Hepatocyte (in vitro differentiated cells): ENCODE results near the gene ZNF547. TPM values are rescaled to one million over a fixed set of nuclear protein-coding genes. Genes with fewer than 3 reads are reported as not detected.
"Not testable (repeated sequence)": the region's sequence is repeated elsewhere in the genome, so short reads cannot be mapped to it uniquely, and the experiment has no call there.

Experiments
- DNase-seq: peaks from one replicate; pipeline ENCODE4 v3.0.0-alpha.2; 2016; ENCODE audit warnings: low spot score
- H2AFZ ChIP-seq: fragments of 200-600 bp; sonication (generic); 2 replicates; pipeline ENCODE4 v1.6.0; 2016; ENCODE audit warnings: antibody characterized with exemption, mild to moderate bottlenecking
- H3K27ac ChIP-seq: fragments of 200-600 bp; sonication (generic); 2 replicates; pipeline ENCODE4 v1.5.1; 2016; ENCODE audit warnings: mild to moderate bottlenecking
- H3K27me3 ChIP-seq: fragments of 200-600 bp; sonication (generic); 2 replicates; pipeline ENCODE4 v1.6.1; 2016
- H3K36me3 ChIP-seq: fragments of 200-600 bp; sonication (generic); replicated peaks from 2 replicates; pipeline ENCODE4 v1.5.1; 2016; ENCODE audit warnings: low read depth; ENCODE audit not compliant: insufficient read depth
- H3K4me1 ChIP-seq: fragments of 200-600 bp; sonication (generic); 2 replicates; pipeline ENCODE4 v1.5.1; 2016; ENCODE audit warnings: mild to moderate bottlenecking, moderate library complexity; ENCODE audit not compliant: insufficient read depth
- H3K4me2 ChIP-seq: fragments of 200-600 bp; sonication (generic); 2 replicates; pipeline ENCODE4 v1.6.0; 2016
- H3K4me3 ChIP-seq: fragments of 200-600 bp; sonication (generic); 2 replicates; pipeline ENCODE4 v1.5.1; 2016; ENCODE audit warnings: mild to moderate bottlenecking
- H3K79me2 ChIP-seq: fragments of 200-600 bp; sonication (generic); 2 replicates; pipeline ENCODE4 v1.6.0; 2017; ENCODE audit warnings: mild to moderate bottlenecking
- H3K9me2 ChIP-seq: fragments of 200-600 bp; sonication (generic); replicated peaks from 2 replicates; pipeline ENCODE4 v1.6.0; 2017; ENCODE audit warnings: mild to moderate bottlenecking; ENCODE audit not compliant: insufficient read depth
- H3K9me3 ChIP-seq: fragments of 200-600 bp; sonication (generic); 2 replicates; pipeline ENCODE4 v1.5.1; 2016; ENCODE audit warnings: low read depth, mild to moderate bottlenecking
- H4K20me1 ChIP-seq: fragments of 200-600 bp; sonication (generic); 2 replicates; pipeline ENCODE4 v1.6.0; 2016; ENCODE audit warnings: mild to moderate bottlenecking; ENCODE audit not compliant: insufficient read depth, poor library complexity, severe bottlenecking
- EZH2 ChIP-seq: fragments of 200-600 bp; sonication (generic); IDR thresholded peaks from 2 replicates; pipeline ENCODE4 v1.6.1; 2016; ENCODE audit warnings: antibody characterized with exemption, mild to moderate bottlenecking, borderline replicate concordance
- EZH2phosphoT487 ChIP-seq: fragments of 200-600 bp; sonication (generic); IDR thresholded peaks from one replicate; pipeline ENCODE4 v1.6.1; 2018; ENCODE audit warnings: antibody characterized with exemption, mild to moderate bottlenecking, low read depth, moderate library complexity; ENCODE audit not compliant: unreplicated experiment, severe bottlenecking
- WGBS: methylation state at CpG from one replicate; pipeline ENCODE4 v1.1.6; 2016; ENCODE audit warnings: low lambda C conversion rate; ENCODE audit errors: missing lambda C conversion rate; 5-methylcytosine and 5-hydroxymethylcytosine counted together
- polyA plus RNA-seq: library from polyadenylated mRNA; unstranded; fragments of >200 nt; fragmentation: Nextera tagmentation; extraction: Ambion mirVana; gene quantifications from 2 replicates; pipeline ENCODE4 v1.2.1, GENCODE V29; 2016
- total RNA-seq: library from RNA; depleted of rRNA; stranded (reverse); fragments of >200 nt; gene quantifications from 2 replicates; pipeline ENCODE4 v1.2.3, GENCODE V29; 2014
- TF ChIP-seq, protein P1 (sequence below): fragments of 200-600 bp; sonication (generic); IDR thresholded peaks from 2 replicates; pipeline ENCODE4 v1.5.1; 2016; ENCODE audit warnings: antibody characterized with exemption, mild to moderate bottlenecking; ENCODE audit not compliant: poor library complexity

ZNF547 gene
- total and polyA plus RNA-seq, 2 experiments from 2014 or later, result 1.8 to 5.2 TPM

DNA sequence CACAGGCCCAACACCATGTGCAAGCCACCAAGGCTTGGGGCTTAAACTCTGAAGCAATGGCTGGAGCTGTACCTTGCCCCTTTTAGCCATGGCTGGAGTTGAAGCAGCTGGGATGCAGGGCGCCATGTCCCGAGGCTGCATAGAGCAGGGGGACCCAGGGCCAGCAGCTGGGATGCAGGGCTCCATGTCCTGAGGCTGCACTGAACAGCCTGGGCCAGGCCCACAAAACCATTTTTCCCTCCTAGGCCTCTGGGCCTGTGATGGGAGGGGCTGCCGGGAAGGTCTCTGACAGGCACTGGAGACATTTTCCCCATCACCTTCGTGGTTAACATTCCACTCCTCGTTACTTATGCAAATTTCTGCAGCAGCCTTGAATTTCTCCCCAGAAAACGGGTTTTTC is 10.8 kb downstream of the ZNF547 start:
- Histone ChIP-seq H2AFZ (no peak overlapping the region), H3K9me3 (no peaks in the 10 kb centered on the region), H3K79me2 (no peaks in the 10 kb centered on the region), H3K9me2 (no peaks in the 10 kb centered on the region), H3K36me3 (no peaks in the 10 kb centered on the region), H3K27ac (no peak overlapping the region), H3K4me3 (no peak overlapping the region), H4K20me1 (no peaks in the 10 kb centered on the region), H3K27me3 (no peaks in the 10 kb centered on the region), H3K4me1 (no peaks in the 10 kb centered on the region), H3K4me2 (no peak overlapping the region)
- DNase-seq, result no peak
- 98% methylated on average over 6 of the region's 6 CpGs for WGBS
- TF ChIP-seq, protein P1, sequence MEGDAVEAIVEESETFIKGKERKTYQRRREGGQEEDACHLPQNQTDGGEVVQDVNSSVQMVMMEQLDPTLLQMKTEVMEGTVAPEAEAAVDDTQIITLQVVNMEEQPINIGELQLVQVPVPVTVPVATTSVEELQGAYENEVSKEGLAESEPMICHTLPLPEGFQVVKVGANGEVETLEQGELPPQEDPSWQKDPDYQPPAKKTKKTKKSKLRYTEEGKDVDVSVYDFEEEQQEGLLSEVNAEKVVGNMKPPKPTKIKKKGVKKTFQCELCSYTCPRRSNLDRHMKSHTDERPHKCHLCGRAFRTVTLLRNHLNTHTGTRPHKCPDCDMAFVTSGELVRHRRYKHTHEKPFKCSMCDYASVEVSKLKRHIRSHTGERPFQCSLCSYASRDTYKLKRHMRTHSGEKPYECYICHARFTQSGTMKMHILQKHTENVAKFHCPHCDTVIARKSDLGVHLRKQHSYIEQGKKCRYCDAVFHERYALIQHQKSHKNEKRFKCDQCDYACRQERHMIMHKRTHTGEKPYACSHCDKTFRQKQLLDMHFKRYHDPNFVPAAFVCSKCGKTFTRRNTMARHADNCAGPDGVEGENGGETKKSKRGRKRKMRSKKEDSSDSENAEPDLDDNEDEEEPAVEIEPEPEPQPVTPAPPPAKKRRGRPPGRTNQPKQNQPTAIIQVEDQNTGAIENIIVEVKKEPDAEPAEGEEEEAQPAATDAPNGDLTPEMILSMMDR, result no peak
- no peak for TF ChIP-seq EZH2
- no peak for TF ChIP-seq EZH2phosphoT487

DNA sequence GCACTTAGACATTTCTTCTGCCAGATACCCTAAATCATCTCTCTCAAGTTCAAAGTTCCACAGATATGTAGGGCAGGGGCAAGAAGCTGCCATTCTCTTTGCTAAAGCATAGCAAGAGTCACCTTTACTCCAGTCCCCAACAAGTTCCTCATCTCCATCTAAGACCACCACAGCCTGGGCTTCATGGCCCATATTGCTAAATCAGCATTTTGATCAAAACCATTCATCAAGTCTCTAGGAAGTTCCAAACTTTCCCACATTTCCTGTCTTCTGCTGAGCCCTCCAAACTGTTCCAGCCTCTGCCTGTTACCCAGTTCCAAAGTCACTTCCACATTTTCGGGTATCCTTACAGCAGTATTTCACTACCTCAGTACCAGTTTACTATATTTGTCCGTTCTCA is 11.3 kb downstream of the ZNF547 start:
- H3K79me2 ChIP-seq, H3K27me3 ChIP-seq, H2AFZ ChIP-seq, H3K9me2 ChIP-seq, H3K9me3 ChIP-seq, H3K36me3 ChIP-seq, H4K20me1 ChIP-seq, DNase-seq, H3K27ac ChIP-seq, H3K4me3 ChIP-seq, H3K4me1 ChIP-seq, H3K4me2 ChIP-seq: not testable (repeated sequence)
- 98% methylated on average over 2 of the region's 2 CpGs for WGBS

DNA sequence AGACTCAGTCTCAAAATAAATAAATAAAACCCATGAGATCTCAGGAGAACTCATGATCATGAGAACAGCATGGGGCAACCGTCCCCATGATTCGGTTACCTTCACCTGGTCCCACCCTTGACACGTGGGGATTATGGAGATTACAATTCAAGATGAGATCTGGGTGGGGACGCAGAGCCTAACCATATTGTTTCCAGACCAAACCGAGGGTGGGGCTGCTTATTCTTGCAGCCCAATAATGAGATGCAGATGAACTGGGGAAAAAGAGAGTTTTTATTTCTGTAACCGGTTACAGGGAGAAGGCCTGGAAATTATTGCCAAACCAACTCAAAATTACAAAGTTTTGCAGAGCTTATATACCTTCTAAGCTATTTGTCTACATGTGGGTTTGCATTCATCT is 12.8 kb downstream of the ZNF547 start:
- Histone ChIP-seq H4K20me1 (no peaks in the 10 kb centered on the region), H3K4me2 (no peak overlapping the region), H3K79me2 (no peaks in the 10 kb centered on the region), H3K4me3 (no peak overlapping the region), H3K9me3 (no peaks in the 10 kb centered on the region), H3K27me3 (no peaks in the 10 kb centered on the region), H3K4me1 (no peaks in the 10 kb centered on the region), H2AFZ (no peak overlapping the region), H3K27ac (no peak overlapping the region), H3K9me2 (no peaks in the 10 kb centered on the region), H3K36me3 (no peaks in the 10 kb centered on the region)
- TF ChIP-seq EZH2, result no peak
- no peak for TF ChIP-seq EZH2phosphoT487
- TF ChIP-seq, protein P1, result no peak
- 94% methylated on average over 6 of the region's 6 CpGs for WGBS
- DNase-seq, result no peak

DNA sequence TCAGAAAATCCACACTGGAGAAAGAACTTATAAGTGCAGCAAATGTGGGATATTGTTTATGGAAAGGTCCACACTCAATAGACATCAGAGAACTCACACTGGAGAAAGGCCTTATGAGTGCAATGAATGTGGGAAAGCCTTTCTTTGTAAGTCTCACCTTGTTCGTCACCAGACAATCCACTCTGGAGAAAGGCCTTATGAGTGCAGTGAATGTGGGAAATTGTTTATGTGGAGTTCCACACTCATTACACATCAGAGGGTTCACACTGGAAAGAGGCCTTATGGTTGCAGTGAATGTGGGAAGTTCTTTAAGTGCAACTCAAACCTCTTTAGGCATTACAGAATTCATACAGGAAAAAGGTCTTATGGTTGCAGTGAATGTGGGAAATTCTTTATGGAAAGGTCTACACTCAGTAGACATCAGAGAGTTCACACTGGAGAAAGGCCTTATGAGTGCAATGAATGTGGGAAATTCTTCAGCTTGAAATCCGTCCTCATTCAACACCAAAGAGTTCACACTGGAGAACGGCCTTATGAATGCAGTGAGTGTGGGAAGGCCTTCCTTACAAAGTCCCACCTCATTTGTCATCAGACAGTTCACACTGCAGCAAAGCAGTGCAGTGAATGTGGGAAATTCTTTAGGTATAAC is 14.3 kb downstream of the ZNF547 start:
- Histone ChIP-seq H4K20me1 (no peaks in the 10 kb centered on the region), H3K4me1 (no peaks in the 10 kb centered on the region), H3K36me3 (no peaks in the 10 kb centered on the region), H3K27me3 (no peaks in the 10 kb centered on the region), H3K4me3 (no peak overlapping the region), H2AFZ (no peak overlapping the region), H3K9me3 (no peaks in the 10 kb centered on the region), H3K27ac (no peak overlapping the region), H3K9me2 (no peaks in the 10 kb centered on the region), H3K4me2 (no peak overlapping the region), H3K79me2 (no peaks in the 10 kb centered on the region)
- TF ChIP-seq, protein P1, result no peak
- TF ChIP-seq EZH2, result no peak
- 97% methylated on average over 3 of the region's 3 CpGs for WGBS
- no peak for DNase-seq
